HFFc6 (cell line): ENCODE data around the gene CD7. TPM values are rescaled to one million over a fixed set of nuclear protein-coding genes. Genes with fewer than 3 reads are reported as not detected.

Experiments
- DNase-seq: peaks from one replicate; pipeline ENCODE4 v3.0.0-alpha.2; 2018
- H3K27ac Mint-ChIP-seq: 2 replicates; pipeline ENCODE4 v1.8.0; 2020; ENCODE audit warnings: mild to moderate bottlenecking, mixed read lengths
- H3K27me3 Mint-ChIP-seq: 2 replicates; pipeline ENCODE4 v1.8.0; 2021; ENCODE audit warnings: mild to moderate bottlenecking, moderate library complexity, mixed read lengths; ENCODE audit not compliant: insufficient read depth
- H3K36me3 Mint-ChIP-seq: 2 replicates; pipeline ENCODE4 v1.8.0; 2021; ENCODE audit warnings: low read depth, mixed read lengths
- H3K4me1 Mint-ChIP-seq: 2 replicates; pipeline ENCODE4 v1.8.0; 2020; ENCODE audit warnings: low read depth, mixed read lengths
- H3K4me3 Mint-ChIP-seq: 2 replicates; pipeline ENCODE4 v1.8.0; 2020; ENCODE audit warnings: mild to moderate bottlenecking, moderate library complexity, mixed read lengths
- H3K9me3 Mint-ChIP-seq: 2 replicates; pipeline ENCODE4 v1.8.0; 2020; ENCODE audit warnings: mild to moderate bottlenecking, mixed read lengths
- CTCF ChIP-seq: fragments of 200-600 bp; sonication (generic); IDR thresholded peaks from 2 replicates; pipeline ENCODE4 v1.5.0; 2021; ENCODE audit warnings: antibody characterized with exemption, mild to moderate bottlenecking
- total RNA-seq, 6 experiments: library from RNA; stranded (reverse); fragmentation: NEBNext Ultra II Directional; extraction: Animal tissue kit (Norgen Biotek cat#: 25700); gene quantifications; 2 replicates in 1 of 6; 3 replicates in 5 of 6; pipeline ENCODE4 v1.2.3, GENCODE V29; 2021

The CD7 gene
- total RNA-seq, 6 experiments from 2014 or later, result 0.20 TPM; not detected in 5

- no peak overlapping the region for H3K27ac Mint-ChIP-seq
- H3K4me3 Mint-ChIP-seq, result no peak overlapping the region
- no peaks in the 10 kb centered on the region for H3K9me3 Mint-ChIP-seq
- H3K4me1 Mint-ChIP-seq, result peaks cover 5% of the 10 kb centered on the region; the same call in 1 of the 2 replicates
- H3K27me3 Mint-ChIP-seq, result peaks cover 8% of the 10 kb centered on the region
- no peaks in the 10 kb centered on the region for H3K36me3 Mint-ChIP-seq
- TF ChIP-seq CTCF, result no peak
- DNase-seq, result no peak
These were observed 11.0 kb upstream of the CD7 start for GRCh38 chr17:82328141-82328993.

GRCh38 chr17:82327757-82328140, 10.3 kb upstream of the CD7 start:
- no peak overlapping the region for H3K27ac Mint-ChIP-seq
- no peak for TF ChIP-seq CTCF
- no peak overlapping the region for H3K4me3 Mint-ChIP-seq
- DNase-seq, result no peak
- peaks cover 8% of the 10 kb centered on the region for H3K27me3 Mint-ChIP-seq
- H3K36me3 Mint-ChIP-seq, result no peaks in the 10 kb centered on the region
- H3K4me1 Mint-ChIP-seq, result peaks cover 1% of the 10 kb centered on the region; the same call in 1 of the 2 replicates
- no peaks in the 10 kb centered on the region for H3K9me3 Mint-ChIP-seq

- Mint-ChIP-seq H3K27ac (no peak overlapping the region), H3K27me3 (peaks cover 8% of the 10 kb centered on the region), H3K4me1 (no peaks in the 10 kb centered on the region), H3K4me3 (no peak overlapping the region), H3K36me3 (no peaks in the 10 kb centered on the region), H3K9me3 (no peaks in the 10 kb centered on the region)
- TF ChIP-seq CTCF, result no peak
- DNase-seq, result no peak
These were observed 9.9 kb upstream of the CD7 start for GRCh38 chr17:82327289-82327688.

- no peak overlapping the region for H3K27ac Mint-ChIP-seq
- peaks cover 2% of the 10 kb centered on the region for H3K27me3 Mint-ChIP-seq
- H3K4me1 Mint-ChIP-seq, result no peaks in the 10 kb centered on the region
- H3K9me3 Mint-ChIP-seq, result no peaks in the 10 kb centered on the region
- no peaks in the 10 kb centered on the region for H3K36me3 Mint-ChIP-seq
- no peak for TF ChIP-seq CTCF
- no peak overlapping the region for H3K4me3 Mint-ChIP-seq
- DNase-seq, result no peak
These were observed 8.1 kb upstream of the CD7 start for GRCh38 chr17:82325286-82326180.

- no peak overlapping the region for H3K27ac Mint-ChIP-seq
- H3K4me3 Mint-ChIP-seq, result no peak overlapping the region
- no peaks in the 10 kb centered on the region for H3K36me3 Mint-ChIP-seq
- H3K9me3 Mint-ChIP-seq, result no peaks in the 10 kb centered on the region
- peaks cover 2% of the 10 kb centered on the region for H3K27me3 Mint-ChIP-seq
- no peak for DNase-seq
- no peak for TF ChIP-seq CTCF
- H3K4me1 Mint-ChIP-seq, result no peaks in the 10 kb centered on the region
These were observed 7.3 kb upstream of the CD7 start for GRCh38 chr17:82324566-82325285.
